ENCODE measurements around the gene MYOT. TPM values are rescaled to one million over a fixed set of nuclear protein-coding genes. Genes with fewer than 3 reads are reported as not detected.

Gene MYOT
- total and polyA plus RNA-seq, 2 donors (not counting 1 experiment from before 2014, with no cell fraction given): not detected

GRCh38 chr5:137916923-137917322 is 49.3 kb downstream of the MYOT start:
- Histone ChIP-seq H3K9ac (ENCODE audit: low read length) (no peak overlapping the region), H3K4me3 (ENCODE audit: control extremely low read depth in 1 of 5, extremely low read depth in 1 of 5, insufficient read depth in 1 of 5, low read depth in 2 of 5, low read length in 4 of 5) (no peak overlapping the region), H4K20me1 (ENCODE audit: control insufficient read depth, insufficient read depth, low read length, poor library complexity, severe bottlenecking) (no peaks in the 10 kb centered on the region), H3K36me3 (replicated peaks in 1 of 2; ENCODE audit: control extremely low read depth in 1 of 2, control insufficient read depth in 1 of 2, extremely low read depth in 1 of 2, insufficient read depth in 2 of 2, low read length in 1 of 2) (no peaks in the 10 kb centered on the region), H3K79me2 (ENCODE audit: control insufficient read depth, insufficient read depth, low read length) (no peaks in the 10 kb centered on the region), H3K4me2 (replicated peaks; ENCODE audit: low read depth, low read length, poor library complexity, severe bottlenecking) (no peak overlapping the region), H2AFZ (ENCODE audit: insufficient read depth, low read depth, low read length, poor library complexity, severe bottlenecking) (no peak overlapping the region), H3K27ac (ENCODE audit: low read length in 2 of 2) (no peak overlapping the region), H3K9me3 (ENCODE audit: control extremely low read depth in 1 of 3, control insufficient read depth in 2 of 3, insufficient read depth in 1 of 3, low read length in 2 of 3) (peaks cover 2 to 26% (median 10%) of the 10 kb centered on the region in 3 donors), H3K4me1 (ENCODE audit: control insufficient read depth in 2 of 2, insufficient read depth in 2 of 2, low read length in 2 of 2) (no peaks in the 10 kb centered on the region), H3K27me3 (replicated peaks in 1 of 4; ENCODE audit: control extremely low read depth in 1 of 4, control insufficient read depth in 3 of 4, insufficient read depth in 4 of 4, low read length in 3 of 4) (no peaks in the 10 kb centered on the region)
- ChIA-PET CTCF (no interaction called here), POLR2A (interaction anchor here (0.6 kb wide), 1 partner anchor 1376 kb away, joined by 3 read pairs; no protein-coding TSS in a partner anchor)
- TF ChIP-seq, protein P1, sequence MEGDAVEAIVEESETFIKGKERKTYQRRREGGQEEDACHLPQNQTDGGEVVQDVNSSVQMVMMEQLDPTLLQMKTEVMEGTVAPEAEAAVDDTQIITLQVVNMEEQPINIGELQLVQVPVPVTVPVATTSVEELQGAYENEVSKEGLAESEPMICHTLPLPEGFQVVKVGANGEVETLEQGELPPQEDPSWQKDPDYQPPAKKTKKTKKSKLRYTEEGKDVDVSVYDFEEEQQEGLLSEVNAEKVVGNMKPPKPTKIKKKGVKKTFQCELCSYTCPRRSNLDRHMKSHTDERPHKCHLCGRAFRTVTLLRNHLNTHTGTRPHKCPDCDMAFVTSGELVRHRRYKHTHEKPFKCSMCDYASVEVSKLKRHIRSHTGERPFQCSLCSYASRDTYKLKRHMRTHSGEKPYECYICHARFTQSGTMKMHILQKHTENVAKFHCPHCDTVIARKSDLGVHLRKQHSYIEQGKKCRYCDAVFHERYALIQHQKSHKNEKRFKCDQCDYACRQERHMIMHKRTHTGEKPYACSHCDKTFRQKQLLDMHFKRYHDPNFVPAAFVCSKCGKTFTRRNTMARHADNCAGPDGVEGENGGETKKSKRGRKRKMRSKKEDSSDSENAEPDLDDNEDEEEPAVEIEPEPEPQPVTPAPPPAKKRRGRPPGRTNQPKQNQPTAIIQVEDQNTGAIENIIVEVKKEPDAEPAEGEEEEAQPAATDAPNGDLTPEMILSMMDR (IDR thresholded peaks at IDR 0.05): no peak
- no peak for TF ChIP-seq EZH2 (IDR thresholded peaks at IDR 0.05; ENCODE audit: borderline replicate concordance, insufficient read depth, low read depth, low read length, poor library complexity, severe bottlenecking)
- Mint-ChIP-seq H3K4me3 (no peak overlapping the region), H3K9me3 (ENCODE audit: insufficient read depth) (peaks cover 7% of the 10 kb centered on the region), H3K27me3 (no peaks in the 10 kb centered on the region), H3K4me1 (no peaks in the 10 kb centered on the region), H3K27ac (no peak overlapping the region)
- intact Hi-C loops (cut with micrococcal nuclease): no loop called here
- ATAC-seq (ENCODE audit: low read depth): no peak
- no peak for DNase-seq
- WGBS (ENCODE audit: insufficient coverage): no CpG with 5 or more reads among the region's 1 CpG

DNA sequence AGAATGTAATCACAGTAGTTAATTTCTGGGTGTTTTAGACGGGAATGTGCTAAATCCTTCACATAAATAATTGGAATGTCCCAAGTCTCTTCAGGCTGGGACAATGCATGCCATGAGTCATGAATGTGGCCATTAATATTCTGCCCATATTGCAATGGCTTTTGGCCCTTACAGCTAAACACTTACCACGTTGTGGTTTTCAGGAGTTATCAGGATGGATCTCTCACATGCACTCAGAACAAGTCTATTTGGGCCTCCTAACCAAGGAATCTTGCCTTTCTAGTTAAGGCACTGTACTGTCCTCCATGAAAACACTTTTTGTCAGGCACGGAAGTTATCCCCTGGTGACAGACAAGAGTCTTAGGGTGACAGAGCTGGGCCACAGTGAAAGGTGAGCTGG is 54.3 kb downstream of the MYOT start:
- H3K4me3 ChIP-seq (ENCODE audit: control extremely low read depth in 1 of 5, extremely low read depth in 1 of 5, insufficient read depth in 1 of 5, low read depth in 2 of 5, low read length in 4 of 5): no peak overlapping the region

More for the DNA sequence above, 54.3 kb downstream of the MYOT start:
- Mint-ChIP-seq H3K27ac (no peak overlapping the region), H3K4me1 (no peaks in the 10 kb centered on the region), H3K4me3 (no peak overlapping the region), H3K9me3 (ENCODE audit: insufficient read depth) (no peaks in the 10 kb centered on the region), H3K27me3 (no peaks in the 10 kb centered on the region)
- WGBS (ENCODE audit: insufficient coverage): 71% methylated on average over 1 of the region's 3 CpGs
- H3K9me3 ChIP-seq (ENCODE audit: control extremely low read depth in 1 of 3, control insufficient read depth in 2 of 3, insufficient read depth in 1 of 3, low read length in 2 of 3): peaks cover 0 to 4% (median 0%) of the 10 kb centered on the region in 3 donors
- ChIA-PET CTCF (no interaction called here), POLR2A (no interaction called here)
- H3K27me3 ChIP-seq (replicated peaks in 1 of 4; ENCODE audit: control extremely low read depth in 1 of 4, control insufficient read depth in 3 of 4, insufficient read depth in 4 of 4, low read length in 3 of 4): no peaks in the 10 kb centered on the region
- H3K4me1 ChIP-seq (ENCODE audit: control insufficient read depth in 2 of 2, insufficient read depth in 2 of 2, low read length in 2 of 2): no peaks in the 10 kb centered on the region
- H3K9ac ChIP-seq (ENCODE audit: low read length): no peak overlapping the region
- DNase-seq (no peak), ATAC-seq (ENCODE audit: low read depth) (no peak)
- H3K4me2 ChIP-seq (replicated peaks; ENCODE audit: low read depth, low read length, poor library complexity, severe bottlenecking): no peak overlapping the region
- no peaks in the 10 kb centered on the region for H4K20me1 ChIP-seq (ENCODE audit: control insufficient read depth, insufficient read depth, low read length, poor library complexity, severe bottlenecking)
- H2AFZ ChIP-seq (ENCODE audit: insufficient read depth, low read depth, low read length, poor library complexity, severe bottlenecking): no peak overlapping the region
- TF ChIP-seq, protein P1 (IDR thresholded peaks at IDR 0.05): no peak
- TF ChIP-seq EZH2 (IDR thresholded peaks at IDR 0.05; ENCODE audit: borderline replicate concordance, insufficient read depth, low read depth, low read length, poor library complexity, severe bottlenecking): no peak
- H3K36me3 ChIP-seq (replicated peaks in 1 of 2; ENCODE audit: control extremely low read depth in 1 of 2, control insufficient read depth in 1 of 2, extremely low read depth in 1 of 2, insufficient read depth in 2 of 2, low read length in 1 of 2): no peaks in the 10 kb centered on the region
- no peak overlapping the region for H3K27ac ChIP-seq (ENCODE audit: low read length in 2 of 2)
- intact Hi-C loops (cut with micrococcal nuclease): no loop called here
- no peaks in the 10 kb centered on the region for H3K79me2 ChIP-seq (ENCODE audit: control insufficient read depth, insufficient read depth, low read length)

Data from B cell (primary cell).